ENCODE data around the gene VSIG4.

The VSIG4 gene

GRCh38 chrX:66008328-66008970, 31.4 kb downstream of the VSIG4 start:
- no peak for DNase-seq (ENCODE audit: low read depth in 2 of 2)

GRCh38 chrX:66007851-66008250, 32.0 kb downstream of the VSIG4 start:
- no peak for DNase-seq (ENCODE audit: low read depth in 2 of 2)

- no peak for DNase-seq (ENCODE audit: low read depth in 2 of 2)
Observed at GRCh38 chrX:66005830-66006449, 33.9 kb downstream of the VSIG4 start.

- no peak for DNase-seq (ENCODE audit: low read depth in 2 of 2)
Observed at GRCh38 chrX:66004928-66005829, 34.7 kb downstream of the VSIG4 start.

GRCh38 chrX:66002824-66003680, 36.8 kb downstream of the VSIG4 start:
- no peak for DNase-seq (ENCODE audit: low read depth in 2 of 2)

GRCh38 chrX:66001596-66001995, 38.3 kb downstream of the VSIG4 start:
- no peak for DNase-seq (ENCODE audit: low read depth in 2 of 2)

- DNase-seq (ENCODE audit: low read depth in 2 of 2), result no peak
Observed at GRCh38 chrX:66000628-66001272, 39.1 kb downstream of the VSIG4 start.

- DNase-seq (ENCODE audit: low read depth in 2 of 2), result no peak
Observed at GRCh38 chrX:66000178-66000577, 39.7 kb downstream of the VSIG4 start.

GRCh38 chrX:65999563-66000148, 40.2 kb downstream of the VSIG4 start:
- DNase-seq (ENCODE audit: low read depth in 2 of 2), result no peak

- no peak for DNase-seq (ENCODE audit: low read depth in 2 of 2)
Observed at GRCh38 chrX:65999029-65999562, 40.8 kb downstream of the VSIG4 start.

- DNase-seq (ENCODE audit: low read depth in 2 of 2), result no peak
Observed at GRCh38 chrX:65997978-65998717, 41.7 kb downstream of the VSIG4 start.

GRCh38 chrX:65994519-65995506, 45.1 kb downstream of the VSIG4 start:
- no peak for DNase-seq (ENCODE audit: low read depth in 2 of 2)

GRCh38 chrX:65993915-65994460, 45.9 kb downstream of the VSIG4 start:
- no peak for DNase-seq (ENCODE audit: low read depth in 2 of 2)

- no peak for DNase-seq (ENCODE audit: low read depth in 2 of 2)
Observed at GRCh38 chrX:65993332-65993731, 46.5 kb downstream of the VSIG4 start.

- no peak for DNase-seq (ENCODE audit: low read depth in 2 of 2)
Observed at GRCh38 chrX:65990702-65991101, 49.2 kb downstream of the VSIG4 start.

GRCh38 chrX:65987811-65988210, 52.1 kb downstream of the VSIG4 start:
- no peak for DNase-seq (ENCODE audit: low read depth in 2 of 2)

GRCh38 chrX:65985922-65986588, 53.8 kb downstream of the VSIG4 start:
- peak in 1 of 2 donors; percentile 48 for DNase-seq (ENCODE audit: low read depth in 2 of 2)

- DNase-seq (ENCODE audit: low read depth in 2 of 2), result no peak
Observed at GRCh38 chrX:65985211-65985610, 54.7 kb downstream of the VSIG4 start.

All from stimulated activated CD8-positive, alpha-beta memory T cell treated with anti-CD3 and anti-CD28 coated beads, Interleukin-15, amount 100 ng/mL, for 48 hours (primary cell).